Activated CD4-positive, alpha-beta T cell treated with anti-CD3 and anti-CD28 coated beads, Interleukin-2, amount 10 ng/mL, durations not matched to agents 7 days and 5 days (primary cell): ENCODE data around the gene UBIAD1. TPM values are rescaled to one million over a fixed set of nuclear protein-coding genes. Genes with fewer than 3 reads are reported as not detected.

ENCODE experiments used
- CTCF ChIA-PET: fragments of 350-600 bp; sonication (Branson Sonifier 250); formaldehyde crosslinking; loops from one replicate; lab custom pipeline; 2021; ENCODE audit warnings: antibody characterized with exemption; lab: Charles Lee
- POLR2A ChIA-PET: fragments of 350-600 bp; sonication (Branson Sonifier 250); formaldehyde crosslinking; loops from one replicate; lab custom pipeline; 2021; ENCODE audit warnings: antibody characterized with exemption; lab: Charles Lee
- DNase-seq: peaks from one replicate; pipeline ENCODE4 v3.0.0-alpha.2; 2020
- H3K27ac Mint-ChIP-seq: one replicate; pipeline ENCODE4 v1.8.0; 2021; ENCODE audit warnings: mild to moderate bottlenecking, moderate library complexity, mixed read lengths
- H3K27me3 Mint-ChIP-seq: one replicate; pipeline ENCODE4 v1.8.0; 2021; ENCODE audit warnings: mixed read lengths
- H3K36me3 Mint-ChIP-seq: one replicate; pipeline ENCODE4 v1.8.0; 2021; ENCODE audit warnings: low read depth, mixed read lengths
- H3K4me1 Mint-ChIP-seq: one replicate; pipeline ENCODE4 v1.8.0; 2021; ENCODE audit warnings: mixed read lengths
- H3K4me3 Mint-ChIP-seq: one replicate; pipeline ENCODE4 v1.8.0; 2021; ENCODE audit warnings: mild to moderate bottlenecking, moderate library complexity, mixed read lengths
- H3K9me3 Mint-ChIP-seq: one replicate; pipeline ENCODE4 v1.8.0; 2021; ENCODE audit warnings: mixed read lengths
- total RNA-seq, 2 experiments: library from RNA; stranded (reverse); gene quantifications; one replicate each; pipeline ENCODE4 v1.2.3, GENCODE V29; 2021

Gene UBIAD1, protein sequence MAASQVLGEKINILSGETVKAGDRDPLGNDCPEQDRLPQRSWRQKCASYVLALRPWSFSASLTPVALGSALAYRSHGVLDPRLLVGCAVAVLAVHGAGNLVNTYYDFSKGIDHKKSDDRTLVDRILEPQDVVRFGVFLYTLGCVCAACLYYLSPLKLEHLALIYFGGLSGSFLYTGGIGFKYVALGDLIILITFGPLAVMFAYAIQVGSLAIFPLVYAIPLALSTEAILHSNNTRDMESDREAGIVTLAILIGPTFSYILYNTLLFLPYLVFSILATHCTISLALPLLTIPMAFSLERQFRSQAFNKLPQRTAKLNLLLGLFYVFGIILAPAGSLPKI
- 10 to 100 TPM; 53.7 to 59.1 TPM for total RNA-seq

DNA sequence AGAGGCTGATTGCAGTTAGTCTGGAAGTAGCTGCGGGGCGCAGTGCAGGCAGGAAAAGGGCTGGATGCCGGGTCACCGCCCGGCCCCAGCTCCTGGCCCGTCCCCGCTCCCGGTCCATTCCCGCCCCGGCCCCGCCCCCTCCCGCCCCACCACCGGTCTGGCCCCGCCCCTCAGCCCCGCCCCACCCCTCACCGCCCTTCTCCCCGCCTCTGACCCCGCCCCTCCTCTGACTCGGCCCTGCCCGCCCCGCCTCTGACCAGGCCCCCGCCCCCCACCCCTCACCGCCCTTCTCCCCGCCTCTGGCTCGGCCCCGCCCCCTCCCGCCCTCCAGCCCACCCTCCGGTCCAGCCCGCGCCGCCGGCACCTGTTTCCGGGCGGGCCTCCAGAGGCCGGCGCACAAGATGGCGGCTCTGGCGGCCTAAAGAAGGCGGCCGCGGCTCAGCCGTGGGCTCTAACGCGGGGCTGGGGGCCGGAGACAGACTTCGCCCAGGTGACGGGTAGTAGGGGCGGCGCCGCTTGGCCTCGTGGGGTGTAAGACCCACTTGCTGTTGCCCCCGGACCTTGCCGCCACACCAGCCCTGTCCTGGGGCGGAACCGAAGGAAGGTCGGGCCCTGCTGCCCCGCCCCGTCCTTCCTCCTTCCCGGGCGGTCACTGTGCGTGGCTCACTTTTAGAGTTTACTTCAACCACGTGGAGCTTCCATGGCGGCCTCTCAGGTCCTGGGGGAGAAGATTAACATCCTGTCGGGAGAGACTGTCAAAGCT is at the start of gene UBIAD1:
UBIAD1 (plus strand) TSS at position 367 of the 763 bp plus-strand sequence; CDS start at position 701, 334 bp downstream.
- peak; percentile 87 for DNase-seq
- H3K36me3 Mint-ChIP-seq = peaks cover 31% of the 10 kb centered on the region

DNA sequence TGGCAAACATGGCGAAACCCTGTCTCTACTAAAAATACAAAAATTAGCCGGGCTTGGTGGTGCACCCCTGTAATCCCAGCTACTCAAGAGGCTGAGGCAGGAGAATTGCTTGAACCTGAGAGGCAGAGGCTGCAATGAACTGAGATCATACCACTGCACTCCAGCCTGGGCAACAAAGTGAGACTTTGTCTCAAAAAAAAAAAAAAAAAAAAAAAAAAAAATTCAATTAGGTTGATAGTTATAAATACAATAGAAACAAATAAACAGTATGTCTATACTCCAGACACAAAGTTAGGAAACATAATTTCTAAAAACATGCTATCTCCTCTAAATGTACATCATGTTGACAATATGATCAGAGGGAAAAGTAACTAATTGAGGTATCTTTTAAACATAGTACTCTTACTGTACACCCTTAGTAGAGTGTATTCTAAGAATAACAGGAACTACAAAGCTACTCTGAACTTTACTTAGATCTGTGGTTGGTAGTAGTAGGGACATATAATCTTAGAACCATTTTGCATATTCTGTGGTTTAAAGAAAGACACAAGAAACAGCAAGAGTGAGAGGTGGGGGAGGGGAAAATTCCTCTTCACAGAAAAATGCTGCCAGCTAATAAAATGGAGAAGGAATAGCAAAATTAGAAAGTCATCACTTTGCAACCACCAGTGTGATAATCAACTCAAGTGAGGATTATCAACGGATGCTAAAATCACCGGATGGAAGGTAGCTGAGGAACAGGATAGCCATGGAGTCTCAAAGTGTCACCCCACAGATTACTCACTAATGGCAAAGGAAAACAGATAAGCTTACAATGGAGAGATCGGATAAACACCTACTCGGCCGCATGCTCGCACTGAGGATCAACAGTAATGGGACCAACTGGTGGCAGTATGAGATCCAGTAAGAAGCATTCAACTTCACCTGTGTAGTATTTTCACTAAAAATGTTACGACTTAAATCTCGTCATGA is 45.6 kb upstream of the UBIAD1 start:
- Mint-ChIP-seq H3K27ac (peak overlapping the region; percentile 69), H3K4me3 (no peak overlapping the region), H3K9me3 (no peaks in the 10 kb centered on the region), H3K4me1 (peaks cover 28% of the 10 kb centered on the region), H3K27me3 (no peaks in the 10 kb centered on the region), H3K36me3 (peaks cover 59% of the 10 kb centered on the region)
- no peak for DNase-seq
- POLR2A ChIA-PET = no interaction called here
- CTCF ChIA-PET = interaction anchor here (0.7 to 1.4 kb wide), 3 partner anchors 14 to 736 kb away, joined by 3 to 8 read pairs (median 7); no protein-coding TSS in a partner anchor

More for the DNA sequence above, at the start of gene UBIAD1:
- CTCF ChIA-PET = interaction anchor here (1.2 kb wide), 2 partner anchors 11 to 18 kb away, joined by 3 to 4 read pairs; partner anchors contain the start of gene MTOR
- Mint-ChIP-seq H3K27me3 (no peaks in the 10 kb centered on the region), H3K9me3 (no peaks in the 10 kb centered on the region), H3K27ac (peak within 1 kb of the TSS; percentile 88), H3K4me3 (peak within 1 kb of the TSS; percentile 82), H3K4me1 (peaks cover 26% of the 10 kb centered on the region)
- POLR2A ChIA-PET = interaction anchor here (0.6 kb wide), 3 partner anchors 10 to 746 kb away, joined by 3 to 10 read pairs (median 4); partner anchors contain the start of genes MIIP and MTOR

DNA sequence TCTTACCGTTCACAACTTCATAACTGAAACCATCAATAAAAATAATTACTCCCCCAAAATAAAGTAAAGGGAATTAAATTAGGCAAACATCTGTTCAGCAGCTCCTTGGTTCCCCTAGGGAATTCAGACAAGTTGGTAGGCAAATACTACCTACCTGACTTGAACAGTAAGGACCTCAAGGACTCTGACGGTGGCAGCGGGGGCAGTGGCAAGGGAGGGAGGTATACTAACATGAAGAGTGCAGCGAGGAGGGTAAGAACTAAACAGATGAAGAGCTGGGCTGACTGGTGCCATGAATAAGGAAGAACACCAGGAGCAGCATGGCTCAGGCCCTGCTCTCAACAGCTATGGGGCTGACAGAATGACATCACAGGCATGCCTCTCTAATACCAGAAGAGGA is 43.8 kb upstream of the UBIAD1 start:
- DNase-seq = no peak
- peaks cover 26% of the 10 kb centered on the region for H3K4me1 Mint-ChIP-seq
- no peaks in the 10 kb centered on the region for H3K27me3 Mint-ChIP-seq
- no peak overlapping the region for H3K27ac Mint-ChIP-seq
- H3K36me3 Mint-ChIP-seq = peaks cover 68% of the 10 kb centered on the region
- no peak overlapping the region for H3K4me3 Mint-ChIP-seq
- CTCF ChIA-PET = interaction anchor here (1.2 to 1.4 kb wide), 2 partner anchors 12 to 17 kb away, joined by 3 to 4 read pairs; no protein-coding TSS in a partner anchor
- POLR2A ChIA-PET = no interaction called here
- no peaks in the 10 kb centered on the region for H3K9me3 Mint-ChIP-seq

DNA sequence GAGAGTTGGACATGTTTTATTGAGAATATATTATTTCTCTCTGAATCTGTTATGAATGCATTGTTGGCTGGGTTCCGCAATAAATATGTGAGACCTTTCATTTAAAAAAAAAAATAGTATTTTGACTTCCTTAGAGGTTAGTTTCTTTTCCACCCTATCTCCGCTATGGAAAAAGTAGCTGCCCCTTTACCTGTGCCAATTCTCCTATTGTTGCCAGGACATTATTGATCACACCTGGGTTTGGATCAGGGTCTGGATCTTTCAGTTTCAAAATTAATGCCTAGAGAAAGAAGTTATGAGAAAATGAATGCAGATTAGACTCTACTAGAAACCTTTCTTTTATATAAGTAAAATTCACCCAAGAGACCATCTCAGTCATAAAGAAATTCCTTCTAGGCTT is 39.8 kb upstream of the UBIAD1 start:
- H3K27ac Mint-ChIP-seq = no peak overlapping the region

DNA sequence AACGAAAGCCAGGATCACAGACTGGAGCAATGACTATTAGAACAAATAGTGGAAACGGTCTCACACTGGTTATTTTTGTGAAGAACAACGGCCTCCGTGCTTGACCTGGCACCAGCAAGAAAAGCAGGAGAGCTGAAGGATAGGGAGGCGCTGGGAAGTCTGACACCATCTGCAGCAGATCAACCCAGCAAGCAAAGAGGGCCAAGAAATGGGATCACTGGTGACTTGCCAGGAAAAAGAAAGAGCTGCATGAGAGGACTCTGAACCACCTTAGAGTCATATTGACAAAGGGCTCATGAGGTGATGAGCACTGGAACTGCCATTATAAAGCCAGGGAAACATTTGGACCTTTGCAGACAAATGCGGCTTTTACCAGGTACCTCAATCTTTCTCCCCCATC is 35.6 kb upstream of the UBIAD1 start:
- no peak for DNase-seq
- Mint-ChIP-seq H3K9me3 (no peaks in the 10 kb centered on the region), H3K27me3 (no peaks in the 10 kb centered on the region), H3K4me3 (no peak overlapping the region), H3K27ac (peak overlapping the region; percentile 78), H3K4me1 (peaks cover 18% of the 10 kb centered on the region), H3K36me3 (peaks cover 55% of the 10 kb centered on the region)
- ChIA-PET CTCF (interaction anchor here (1.1 kb wide), 1 partner anchor 405 kb away, joined by 3 read pairs; no protein-coding TSS in a partner anchor), POLR2A (no interaction called here)

More for the DNA sequence above, 39.8 kb upstream of the UBIAD1 start:
- H3K4me3 Mint-ChIP-seq = no peak overlapping the region
- DNase-seq = no peak
- H3K36me3 Mint-ChIP-seq = peaks cover 61% of the 10 kb centered on the region
- peaks cover 17% of the 10 kb centered on the region for H3K4me1 Mint-ChIP-seq
- H3K27me3 Mint-ChIP-seq = no peaks in the 10 kb centered on the region
- CTCF ChIA-PET = interaction anchor here (0.7 kb wide), 1 partner anchor 409 kb away, joined by 3 read pairs; no protein-coding TSS in a partner anchor
- H3K9me3 Mint-ChIP-seq = no peaks in the 10 kb centered on the region
- POLR2A ChIA-PET = no interaction called here

DNA sequence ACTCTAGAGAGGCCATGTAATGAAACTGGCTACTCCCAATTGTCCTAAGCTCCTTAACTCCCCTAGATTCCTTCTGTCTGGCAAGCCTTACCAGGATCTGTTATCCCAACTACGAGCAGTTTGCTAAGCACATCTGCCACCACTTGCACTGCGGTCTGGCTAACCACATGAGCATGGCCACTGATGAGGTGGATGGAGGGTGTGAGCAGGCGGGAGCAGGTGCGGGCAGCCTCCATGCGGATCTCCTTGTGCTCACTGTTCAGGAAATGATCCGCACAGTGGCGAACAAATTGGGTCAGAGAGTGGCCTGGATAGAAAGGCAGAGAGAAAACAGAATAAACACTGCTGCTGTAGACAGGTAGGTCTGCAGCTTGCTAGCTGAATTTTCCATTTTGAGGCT is 34.7 kb upstream of the UBIAD1 start:
- H3K27me3 Mint-ChIP-seq = no peaks in the 10 kb centered on the region
- no peak overlapping the region for H3K27ac Mint-ChIP-seq
- H3K4me3 Mint-ChIP-seq = no peak overlapping the region
- POLR2A ChIA-PET = no interaction called here
- DNase-seq = no peak
- CTCF ChIA-PET = interaction anchor here (0.6 kb wide), 2 partner anchors 18 to 849 kb away, joined by 3 to 5 read pairs; no protein-coding TSS in a partner anchor
- H3K9me3 Mint-ChIP-seq = no peaks in the 10 kb centered on the region
- peaks cover 18% of the 10 kb centered on the region for H3K4me1 Mint-ChIP-seq
- H3K36me3 Mint-ChIP-seq = peaks cover 52% of the 10 kb centered on the region

DNA sequence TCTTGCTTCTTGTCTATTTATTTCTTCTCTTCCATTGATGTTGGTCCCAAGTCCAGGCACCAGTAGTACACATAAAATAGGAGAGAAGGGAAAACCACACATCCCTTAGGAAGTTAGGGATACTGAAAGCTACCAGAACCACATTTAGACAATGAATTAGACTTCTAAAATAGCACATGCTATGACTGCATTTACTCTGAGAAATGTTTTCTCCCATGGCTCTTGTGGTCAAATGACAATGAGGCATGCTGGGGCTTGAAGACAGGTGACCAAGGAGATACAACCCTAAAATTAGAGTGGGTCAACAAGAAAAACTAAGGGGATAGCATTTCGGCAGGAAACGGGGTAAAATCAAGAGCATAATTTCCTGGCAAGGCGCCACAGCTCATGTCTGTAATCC is 27.8 kb upstream of the UBIAD1 start:
- Mint-ChIP-seq H3K36me3 (peaks cover 40% of the 10 kb centered on the region), H3K4me3 (no peak overlapping the region), H3K4me1 (peaks cover 10% of the 10 kb centered on the region), H3K27me3 (no peaks in the 10 kb centered on the region), H3K9me3 (no peaks in the 10 kb centered on the region), H3K27ac (peak overlapping the region; percentile 21)
- ChIA-PET CTCF (no interaction called here), POLR2A (no interaction called here)
- no peak for DNase-seq

DNA sequence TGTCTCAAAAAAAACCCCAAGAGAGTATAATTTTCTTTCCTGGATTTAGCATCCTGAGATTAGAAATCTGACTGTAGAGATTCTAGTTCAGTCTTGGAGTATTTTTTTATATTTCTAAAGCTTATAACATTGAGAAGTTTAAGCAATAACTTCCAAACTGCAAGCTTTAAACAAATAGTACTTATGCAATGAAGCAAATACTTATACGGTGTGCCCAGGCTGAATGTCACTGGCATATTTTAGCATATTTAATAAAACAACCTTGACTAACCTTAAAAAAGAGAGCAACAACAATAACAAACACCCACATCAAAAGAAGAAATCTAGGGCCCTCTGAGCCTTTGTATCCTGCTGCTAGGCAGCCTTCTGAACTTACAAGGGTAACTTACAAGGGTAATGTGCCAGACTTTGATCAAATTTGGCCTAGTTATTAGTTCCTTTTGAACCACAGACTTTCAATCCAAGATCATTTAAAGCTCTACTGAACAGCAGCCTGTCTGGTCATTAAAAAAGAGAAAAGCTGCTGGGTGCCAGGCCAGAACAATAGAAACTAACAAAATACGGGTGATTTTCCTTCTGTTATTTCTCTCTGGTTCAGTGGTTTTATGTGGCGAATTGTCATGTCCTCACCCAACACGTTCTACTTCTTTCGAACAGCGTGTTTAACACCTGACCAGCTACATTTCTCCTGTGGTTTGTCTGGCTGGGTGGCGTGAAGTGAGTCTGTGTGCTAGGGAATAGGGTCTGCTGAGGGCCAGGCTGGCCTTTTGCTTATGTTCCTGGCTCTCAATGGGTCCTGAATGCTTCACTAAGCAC is 26.9 kb upstream of the UBIAD1 start:
- H3K27ac Mint-ChIP-seq = peak overlapping the region; percentile 43
- H3K4me3 Mint-ChIP-seq = no peak overlapping the region
- ChIA-PET CTCF (interaction anchor here (1.0 to 2.0 kb wide), 2 partner anchors 17 to 34 kb away, joined by 3 to 4 read pairs; no protein-coding TSS in a partner anchor), POLR2A (no interaction called here)
- DNase-seq = no peak
- H3K36me3 Mint-ChIP-seq = peaks cover 44% of the 10 kb centered on the region
- no peaks in the 10 kb centered on the region for H3K27me3 Mint-ChIP-seq
- H3K4me1 Mint-ChIP-seq = peaks cover 10% of the 10 kb centered on the region
- no peaks in the 10 kb centered on the region for H3K9me3 Mint-ChIP-seq

DNA sequence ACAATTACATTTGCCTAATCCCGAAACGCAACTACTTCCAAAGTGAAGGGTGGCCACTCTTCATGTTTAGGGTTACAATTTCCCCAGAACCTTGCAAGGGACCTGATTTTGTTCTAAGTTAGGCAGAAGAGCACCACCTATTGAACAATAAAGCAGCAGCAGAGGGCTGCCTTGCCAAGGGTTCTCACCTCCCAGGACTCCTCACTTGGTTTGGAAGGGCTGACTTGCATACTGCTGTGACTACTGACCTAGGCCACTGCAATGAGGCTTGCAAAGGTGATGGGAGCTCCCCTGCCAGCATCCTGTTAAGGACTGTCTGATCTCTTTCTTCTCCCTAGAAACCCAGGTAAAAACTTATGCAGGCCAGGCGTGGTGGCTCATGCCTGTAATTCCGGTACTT is 24.8 kb upstream of the UBIAD1 start:
- no peak overlapping the region for H3K4me3 Mint-ChIP-seq
- ChIA-PET CTCF (no interaction called here), POLR2A (no interaction called here)
- no peak overlapping the region for H3K27ac Mint-ChIP-seq
- H3K36me3 Mint-ChIP-seq = peaks cover 47% of the 10 kb centered on the region
- no peaks in the 10 kb centered on the region for H3K9me3 Mint-ChIP-seq
- no peaks in the 10 kb centered on the region for H3K27me3 Mint-ChIP-seq
- DNase-seq = no peak
- H3K4me1 Mint-ChIP-seq = peaks cover 7% of the 10 kb centered on the region

DNA sequence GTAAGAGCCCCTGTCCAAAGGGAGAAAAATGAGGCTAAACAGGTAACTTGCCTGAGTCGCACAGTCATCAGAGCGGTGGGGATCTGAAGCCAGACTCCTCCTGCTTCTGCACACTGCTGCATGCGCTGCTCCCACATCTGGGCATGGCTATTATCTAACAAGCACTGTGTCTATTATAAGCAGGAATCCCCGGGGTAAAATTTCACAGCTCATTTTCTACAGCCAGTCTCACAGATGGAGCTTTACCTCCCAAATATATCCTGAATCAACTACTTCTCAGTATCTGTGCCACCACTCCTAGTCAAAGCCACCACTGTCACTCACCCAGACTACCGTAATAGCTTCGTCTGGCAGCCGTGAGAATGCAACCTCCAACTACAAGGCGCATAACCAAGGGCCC is 20.5 kb upstream of the UBIAD1 start:
- POLR2A ChIA-PET = no interaction called here
- CTCF ChIA-PET = interaction anchor here (0.9 kb wide), 1 partner anchor 215 kb away, joined by 3 read pairs; no protein-coding TSS in a partner anchor
- Mint-ChIP-seq H3K4me3 (no peak overlapping the region), H3K9me3 (no peaks in the 10 kb centered on the region), H3K27ac (no peak overlapping the region), H3K4me1 (no peaks in the 10 kb centered on the region), H3K36me3 (peaks cover 53% of the 10 kb centered on the region), H3K27me3 (no peaks in the 10 kb centered on the region)
- no peak for DNase-seq

DNA sequence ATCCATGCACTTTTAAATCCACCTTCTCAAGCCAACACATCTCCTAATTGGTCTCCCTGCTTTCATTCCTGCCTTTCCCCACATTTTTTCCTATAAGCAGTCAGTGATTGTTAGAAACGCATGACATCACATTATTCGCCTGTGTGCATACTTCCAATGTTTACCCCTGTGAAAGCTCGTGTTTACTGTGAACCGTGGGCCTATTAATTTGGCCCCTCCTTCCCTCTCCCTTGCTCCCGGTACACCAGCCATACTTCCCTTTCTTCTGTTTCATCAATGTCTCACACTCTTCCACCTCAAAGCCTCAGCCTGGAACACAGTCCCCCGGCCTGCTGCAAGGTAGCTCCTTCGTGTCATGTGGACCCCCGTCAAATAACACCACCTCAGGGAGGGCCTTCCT is 19.8 kb upstream of the UBIAD1 start:
- DNase-seq = no peak
- POLR2A ChIA-PET = no interaction called here
- CTCF ChIA-PET = interaction anchor here (0.9 to 2.0 kb wide), 3 partner anchors 9 to 216 kb away, joined by 3 to 10 read pairs (median 5); partner anchors contain the start of gene MTOR
- H3K36me3 Mint-ChIP-seq = peaks cover 56% of the 10 kb centered on the region
- no peak overlapping the region for H3K4me3 Mint-ChIP-seq
- no peak overlapping the region for H3K27ac Mint-ChIP-seq
- H3K27me3 Mint-ChIP-seq = no peaks in the 10 kb centered on the region
- H3K9me3 Mint-ChIP-seq = no peaks in the 10 kb centered on the region
- no peaks in the 10 kb centered on the region for H3K4me1 Mint-ChIP-seq
